GM12878 (cell line): ENCODE results near the gene HRC.

ENCODE experiments used
- BCL11A ChIP-seq: IDR thresholded peaks from 2 replicates; pipeline ENCODE4 v1.6.1; 2011; ENCODE audit warnings: low read depth, low read length
- BRCA1 ChIP-seq: IDR thresholded peaks from 2 replicates; pipeline ENCODE4 v1.6.1; 2011; ENCODE audit warnings: low read depth, low read length, improper control_type of control experiment
- CTCF ChIP-seq, 3 experiments: IDR thresholded peaks in 2 of 3; conservative IDR thresholded peaks in 1 of 3; 2 replicates each; pipeline ENCODE4 v1.5.1; 2011; ENCODE audit warnings: low read depth in 3 of 3, low read length in 3 of 3, mild to moderate bottlenecking in 3 of 3, control low read depth in 2 of 3, moderate library complexity in 2 of 3, inconsistent platforms in 1 of 3, mixed read lengths in 1 of 3; ENCODE audit not compliant: control insufficient read depth in 2 of 3, insufficient read depth in 1 of 3; ENCODE audit errors: extremely low read depth in 1 of 3
- EP300 ChIP-seq, 2 experiments: fragments of 150-350 bp in 1 of 2; IDR thresholded peaks; 2 replicates each; pipeline ENCODE4 v1.6.1; 2011 to 2012; ENCODE audit warnings: low read depth in 2 of 2, low read length in 2 of 2, borderline replicate concordance in 1 of 2, improper control_type of control experiment in 1 of 2, inconsistent platforms in 1 of 2; ENCODE audit not compliant: control insufficient read depth in 1 of 2
- MYB ChIP-seq: fragments of 150-350 bp; IDR thresholded peaks from 2 replicates; pipeline ENCODE4 v1.6.1; 2014; ENCODE audit warnings: mild to moderate bottlenecking, low read depth, low read length, borderline replicate concordance
- ZSCAN29 ChIP-seq: fragments of 450-650 bp; IDR thresholded peaks from 2 replicates; pipeline ENCODE4 v1.6.1; 2017; ENCODE audit warnings: mild to moderate bottlenecking, moderate library complexity

- TF ChIP-seq BCL11A = no peak
- no peak for TF ChIP-seq BRCA1
- TF ChIP-seq CTCF (IDR thresholded peaks at IDR 0.05 in 2 of 3, conservative IDR thresholded peaks at IDR 0.05 in 1 of 3; ENCODE audit: control insufficient read depth in 2 of 3, extremely low read depth in 1 of 3, insufficient read depth in 1 of 3, low read depth in 3 of 3, low read length in 3 of 3) = no peak
- no peak for TF ChIP-seq EP300 (IDR thresholded peaks at IDR 0.05; ENCODE audit: borderline replicate concordance in 1 of 2, control insufficient read depth in 1 of 2, low read depth in 2 of 2, low read length in 2 of 2)
- TF ChIP-seq MYB = no peak
- no peak for TF ChIP-seq ZSCAN29
Measured at GRCh38 chr19:49152119-49152550, 3.1 kb downstream of the HRC start.
